DND-41 (cell line): ENCODE data around the gene KCTD20.

Experiments used
- ATAC-seq: fragments of 200-7000 bp; cut with Tn5 transposase; 3 replicates; pipeline ENCODE4 v1.9.1; 2021; ENCODE audit warnings: low read depth; ENCODE audit not compliant: insufficient read depth
- DNase-seq: peaks from one replicate; pipeline ENCODE4 v3.0.0-alpha.2; 2020
- H2AFZ ChIP-seq: 2 replicates; pipeline ENCODE4 v1.6.0; 2012; ENCODE audit warnings: low read depth, low read length
- H3K27ac ChIP-seq: 2 replicates; pipeline ENCODE4 v1.5.1; 2012; ENCODE audit warnings: low read length, inconsistent platforms
- H3K27me3 ChIP-seq: fragments of 200-600 bp; sonication (generic); 2 replicates; pipeline ENCODE4 v1.6.0; 2012; ENCODE audit warnings: low read length, mild to moderate bottlenecking, inconsistent platforms; ENCODE audit not compliant: insufficient read depth, poor library complexity
- H3K36me3 ChIP-seq: 2 replicates; pipeline ENCODE4 v1.5.1; 2012; ENCODE audit warnings: low read length, inconsistent platforms; ENCODE audit not compliant: insufficient read depth
- H3K4me1 ChIP-seq: 2 replicates; pipeline ENCODE4 v1.5.1; 2012; ENCODE audit warnings: mild to moderate bottlenecking, low read length; ENCODE audit not compliant: insufficient read depth
- H3K4me2 ChIP-seq: 2 replicates; pipeline ENCODE4 v1.6.0; 2012; ENCODE audit warnings: mild to moderate bottlenecking, moderate library complexity, low read length, inconsistent platforms; ENCODE audit not compliant: insufficient read depth
- H3K4me3 ChIP-seq, 2 experiments: fragments of 200-600 bp in 1 of 2; shearing (Covaris generic) in 1 of 2; 2 replicates each; pipeline ENCODE4 v1.5.1; 2012 to 2016; ENCODE audit warnings: inconsistent platforms in 2 of 2, low read length in 2 of 2, mild to moderate bottlenecking in 2 of 2, low read depth in 1 of 2, moderate library complexity in 1 of 2
- H3K79me2 ChIP-seq: 2 replicates; pipeline ENCODE4 v1.6.0; 2012; ENCODE audit warnings: low read length, inconsistent platforms; ENCODE audit not compliant: insufficient read depth
- H3K9ac ChIP-seq: 2 replicates; pipeline ENCODE4 v1.6.0; 2012; ENCODE audit warnings: low read depth, mild to moderate bottlenecking, inconsistent platforms, low read length, moderate library complexity
- H3K9me3 ChIP-seq: 2 replicates; pipeline ENCODE4 v1.5.1; 2012; ENCODE audit warnings: low read length, moderate library complexity, mild to moderate bottlenecking, inconsistent platforms; ENCODE audit not compliant: insufficient read depth, severe bottlenecking
- H4K20me1 ChIP-seq: 2 replicates; pipeline ENCODE4 v1.6.0; 2012; ENCODE audit warnings: low read length; ENCODE audit not compliant: insufficient read depth
- EZH2 ChIP-seq: IDR thresholded peaks from 3 replicates; pipeline ENCODE4 v1.6.1; 2012; ENCODE audit warnings: borderline replicate concordance, low read depth, mild to moderate bottlenecking, moderate library complexity, low read length, inconsistent platforms; ENCODE audit not compliant: severe bottlenecking
- TF ChIP-seq, protein P1 (sequence below): IDR thresholded peaks from 2 replicates; pipeline ENCODE4 v1.5.1; 2012; ENCODE audit warnings: borderline replicate concordance, low read length, moderate library complexity, mild to moderate bottlenecking; ENCODE audit not compliant: poor library complexity, severe bottlenecking; ENCODE audit errors: extremely low read depth

Gene KCTD20

GRCh38 chr6:36539814-36540568 lies 97.2 kb downstream of the KCTD20 start:
- Histone ChIP-seq H2AFZ (no peak overlapping the region), H4K20me1 (peaks cover 7% of the 10 kb centered on the region)

More at GRCh38 chr6:36539814-36540568, 97.2 kb downstream of the KCTD20 start:
- Histone ChIP-seq H3K4me3 (no peak overlapping the region), H3K79me2 (peaks cover 91% of the 10 kb centered on the region), H3K27ac (no peak overlapping the region), H3K36me3 (peaks cover 77% of the 10 kb centered on the region), H3K4me1 (peaks cover 23% of the 10 kb centered on the region), H3K9ac (no peak overlapping the region), H3K4me2 (no peak overlapping the region), H3K9me3 (no peaks in the 10 kb centered on the region), H3K27me3 (no peaks in the 10 kb centered on the region)
- TF ChIP-seq, protein P1, sequence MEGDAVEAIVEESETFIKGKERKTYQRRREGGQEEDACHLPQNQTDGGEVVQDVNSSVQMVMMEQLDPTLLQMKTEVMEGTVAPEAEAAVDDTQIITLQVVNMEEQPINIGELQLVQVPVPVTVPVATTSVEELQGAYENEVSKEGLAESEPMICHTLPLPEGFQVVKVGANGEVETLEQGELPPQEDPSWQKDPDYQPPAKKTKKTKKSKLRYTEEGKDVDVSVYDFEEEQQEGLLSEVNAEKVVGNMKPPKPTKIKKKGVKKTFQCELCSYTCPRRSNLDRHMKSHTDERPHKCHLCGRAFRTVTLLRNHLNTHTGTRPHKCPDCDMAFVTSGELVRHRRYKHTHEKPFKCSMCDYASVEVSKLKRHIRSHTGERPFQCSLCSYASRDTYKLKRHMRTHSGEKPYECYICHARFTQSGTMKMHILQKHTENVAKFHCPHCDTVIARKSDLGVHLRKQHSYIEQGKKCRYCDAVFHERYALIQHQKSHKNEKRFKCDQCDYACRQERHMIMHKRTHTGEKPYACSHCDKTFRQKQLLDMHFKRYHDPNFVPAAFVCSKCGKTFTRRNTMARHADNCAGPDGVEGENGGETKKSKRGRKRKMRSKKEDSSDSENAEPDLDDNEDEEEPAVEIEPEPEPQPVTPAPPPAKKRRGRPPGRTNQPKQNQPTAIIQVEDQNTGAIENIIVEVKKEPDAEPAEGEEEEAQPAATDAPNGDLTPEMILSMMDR, result no peak
- TF ChIP-seq EZH2, result no peak
- DNase-seq (no peak), ATAC-seq (no peak)
